Measurements from ENCODE around the gene CD247.

DNA sequence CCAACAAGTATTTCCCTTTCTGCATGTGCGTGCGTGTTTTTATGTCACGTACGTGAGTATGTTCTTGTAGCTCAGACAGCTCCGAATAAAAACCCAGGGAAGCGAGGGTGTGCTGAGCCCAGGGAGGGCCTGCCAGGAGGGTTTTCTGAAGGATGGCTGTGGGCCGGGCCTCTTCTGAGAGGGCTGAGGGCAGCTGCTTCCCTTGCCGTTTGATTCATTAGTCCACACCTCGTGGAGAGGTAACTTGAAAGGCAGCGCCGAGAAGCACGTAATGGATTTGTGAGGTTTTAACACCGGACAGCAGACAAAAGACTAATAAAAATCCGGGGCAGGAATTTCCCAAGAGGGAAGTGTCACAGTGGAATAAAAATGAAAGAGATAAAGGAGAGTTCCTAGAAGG, 29.5 kb downstream of the CD247 start:
- TF ChIP-seq GATA3 (IDR thresholded peaks at IDR 0.05; ENCODE audit: low read depth, low read length), result no peak
- no peak for TF ChIP-seq GATA2 (IDR thresholded peaks at IDR 0.05; ENCODE audit: low read depth, low read length)
